HG02678 (cell line): Measurements from ENCODE around the gene VPS13C.

Experiments used
- ATAC-seq: cut with Tn5 transposase; IDR thresholded peaks from one replicate; pipeline ENCODE4 v1.9.1; 2021; ENCODE audit warnings: mild to moderate bottlenecking, moderate library complexity; ENCODE audit not compliant: unreplicated experiment

VPS13C gene

DNA sequence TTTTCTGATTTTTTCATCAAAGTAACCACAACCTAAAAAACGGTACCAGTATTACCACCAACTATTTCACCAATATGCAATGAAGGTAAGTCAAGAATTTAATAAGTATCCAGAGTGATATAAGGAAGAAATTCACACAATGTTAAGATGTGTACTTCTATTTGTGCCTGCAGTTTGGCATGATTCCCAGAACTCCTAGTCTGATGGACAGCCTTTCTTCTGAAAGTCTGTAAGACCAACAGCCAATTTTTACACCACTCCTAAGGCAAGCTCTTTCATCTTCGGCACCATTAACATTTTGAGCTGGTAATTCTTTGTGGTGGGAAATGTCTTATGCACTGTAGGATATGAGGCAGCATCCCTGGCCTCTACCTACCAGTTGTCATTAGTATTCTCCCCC lies 108.3 kb downstream of the VPS13C start:
- no peak for ATAC-seq

DNA sequence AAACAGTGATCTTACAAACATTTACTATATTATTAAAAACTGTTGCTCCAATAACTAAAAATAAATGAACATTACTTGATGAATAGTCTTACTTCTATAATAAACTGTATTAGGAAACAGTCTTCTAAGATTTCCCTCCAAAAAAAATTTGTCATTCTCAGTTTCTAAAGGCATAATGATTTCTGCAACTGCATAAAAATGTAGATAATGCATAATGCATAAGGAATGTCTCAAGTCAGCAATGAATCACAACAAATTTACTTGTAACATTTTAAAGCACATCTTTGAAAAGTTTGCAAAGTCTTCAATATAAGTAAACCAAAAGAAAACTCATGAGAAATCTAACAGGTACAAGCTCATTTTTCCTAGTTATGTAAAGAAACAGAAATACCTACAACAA lies 113.5 kb downstream of the VPS13C start:
- no peak for ATAC-seq

DNA sequence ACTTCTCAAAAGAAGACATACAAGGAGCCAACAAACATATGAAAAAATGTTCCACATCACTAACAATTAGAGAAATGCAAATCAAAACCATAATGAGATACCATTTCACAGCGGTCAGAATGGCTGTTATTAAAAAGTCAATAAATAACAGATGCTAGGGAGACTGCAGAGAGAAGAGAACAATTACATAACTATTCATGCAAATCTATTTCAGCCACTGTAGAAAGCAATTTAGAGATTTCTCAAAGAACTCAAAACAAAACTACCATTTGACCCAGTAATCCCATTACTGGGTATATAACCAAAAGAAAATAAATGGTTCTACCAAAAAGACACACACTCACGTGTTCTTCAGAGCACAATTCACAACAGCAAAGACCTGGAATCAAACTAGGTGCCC lies 116.3 kb downstream of the VPS13C start:
- no peak for ATAC-seq

DNA sequence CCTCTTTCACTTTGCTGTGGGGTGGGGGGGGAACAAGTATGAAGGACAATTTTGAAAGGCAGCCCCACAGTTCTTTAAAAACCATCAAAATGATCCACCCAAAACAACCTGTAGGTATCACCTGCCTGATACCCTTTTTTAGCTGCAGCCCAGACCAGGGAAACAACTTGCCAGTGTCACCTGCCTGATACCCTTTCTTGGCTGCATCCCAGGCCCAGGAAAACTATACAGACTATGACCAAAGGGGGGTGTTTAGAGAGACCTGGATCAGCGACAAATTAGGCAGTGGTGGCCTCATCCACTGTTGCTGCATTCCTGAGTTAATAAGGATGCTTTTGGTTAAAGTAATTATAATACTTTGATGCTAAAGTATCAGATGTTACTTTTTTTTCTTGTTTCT lies 122.0 kb downstream of the VPS13C start:
- ATAC-seq: no peak

- no peak for ATAC-seq
Measured at GRCh38 chr15:61936528-61937195, 123.6 kb downstream of the VPS13C start.

- no peak for ATAC-seq
Measured at GRCh38 chr15:61935493-61935892, 124.8 kb downstream of the VPS13C start.

DNA sequence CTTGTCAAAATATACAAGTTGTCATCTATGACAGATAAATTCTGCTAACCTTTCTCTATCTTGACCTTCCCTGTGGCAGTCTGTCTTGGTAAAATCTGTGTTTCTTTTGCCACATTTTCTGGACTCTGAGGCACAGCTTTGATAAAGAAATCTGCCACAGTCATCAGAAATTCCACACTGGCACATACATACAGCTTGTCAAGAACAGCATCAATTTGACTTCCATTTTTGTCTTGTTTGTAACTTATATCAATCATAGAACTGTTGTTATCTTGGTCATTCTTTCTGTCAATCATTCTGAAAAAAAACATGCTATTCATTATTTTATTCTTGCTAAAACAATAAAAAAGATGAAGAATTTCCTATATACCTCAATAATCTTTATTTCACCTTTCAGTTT lies 130.8 kb downstream of the VPS13C start:
- ATAC-seq: no peak

GRCh38 chr15:61923173-61923572 lies 137.1 kb downstream of the VPS13C start:
- ATAC-seq: no peak

DNA sequence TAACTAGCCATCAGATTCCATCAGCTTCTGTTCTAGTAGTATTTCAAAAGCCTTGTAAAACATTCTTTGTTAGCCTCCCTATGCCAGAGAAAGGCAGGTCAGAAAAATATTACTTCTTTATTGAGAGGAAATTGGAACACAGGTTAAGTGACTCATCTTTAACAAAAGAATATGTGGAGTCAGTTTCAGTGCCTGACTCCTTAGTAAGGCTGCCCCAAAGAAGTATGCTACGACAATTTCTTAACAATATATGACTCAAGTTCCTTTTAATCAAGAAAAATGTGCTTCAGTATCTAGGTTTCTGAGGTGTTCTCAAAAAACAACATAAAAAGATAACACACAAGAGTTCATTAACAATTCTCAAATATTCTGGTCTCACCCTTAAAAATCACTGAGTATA lies 139.2 kb downstream of the VPS13C start:
- no peak for ATAC-seq

DNA sequence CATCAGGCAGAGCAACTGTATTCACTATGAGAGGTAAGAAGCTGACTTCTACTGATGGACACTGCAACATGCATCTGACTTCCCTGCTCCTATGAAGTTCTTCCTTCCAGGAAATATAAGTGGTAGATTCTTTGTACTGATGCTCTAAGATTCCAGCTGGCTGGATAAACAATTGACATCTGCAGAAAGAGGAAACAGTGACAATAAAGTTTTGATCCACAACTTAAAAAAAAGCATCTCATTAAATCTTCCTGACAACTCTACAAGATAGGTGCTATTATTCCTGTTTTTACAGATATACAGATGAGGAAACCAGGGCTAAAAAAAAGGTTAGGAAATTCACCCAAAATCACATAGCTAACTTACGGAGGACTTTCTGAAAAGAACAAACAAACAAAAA lies 142.8 kb downstream of the VPS13C start:
- ATAC-seq: no peak

GRCh38 chr15:61916104-61916503 lies 144.1 kb downstream of the VPS13C start:
- no peak for ATAC-seq

DNA sequence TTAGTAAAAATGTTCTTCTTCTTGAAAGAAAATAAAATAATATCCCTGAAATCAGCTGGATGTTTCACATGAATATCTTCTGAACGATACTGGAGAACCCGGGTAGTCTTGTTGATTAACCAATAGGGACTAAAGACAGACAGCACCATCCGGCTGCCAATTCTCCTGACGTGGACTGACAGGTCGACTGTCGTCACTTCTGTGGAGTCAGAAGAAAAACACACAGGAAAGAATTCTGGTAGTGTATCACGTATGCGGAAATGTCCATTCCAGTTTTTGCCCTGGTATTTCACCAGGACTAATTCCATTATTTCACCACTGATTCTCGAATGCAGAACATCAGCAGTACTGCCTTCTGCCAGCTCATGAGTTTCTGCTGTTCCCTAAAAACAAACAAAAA lies 144.6 kb downstream of the VPS13C start:
- ATAC-seq: no peak

DNA sequence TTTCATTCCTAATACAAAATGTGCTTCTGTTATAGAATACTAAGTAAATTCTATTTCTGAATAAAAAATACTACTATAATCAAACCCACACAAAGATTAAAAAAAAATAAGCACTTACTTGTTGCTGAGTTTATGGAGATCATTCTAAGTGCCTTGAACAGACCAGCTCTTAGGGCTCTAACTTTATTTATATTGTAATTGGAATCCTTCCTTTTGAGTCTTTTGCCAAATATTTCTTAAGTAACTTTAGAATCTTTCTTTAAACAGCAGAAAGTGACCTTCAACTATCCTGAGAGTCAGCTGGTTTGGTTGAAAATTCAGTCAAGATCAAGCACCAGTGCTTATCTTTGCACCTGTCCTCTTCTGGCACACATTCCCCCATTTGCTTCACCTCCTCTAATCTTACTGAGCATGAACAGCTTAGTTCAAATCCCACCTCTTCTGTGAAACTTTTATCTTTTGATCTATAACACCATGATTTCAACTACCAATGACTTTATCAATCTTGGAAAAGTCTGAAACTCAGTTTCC lies 149.3 kb downstream of the VPS13C start:
- no peak for ATAC-seq

- no peak for ATAC-seq
Measured at GRCh38 chr15:61908241-61908640, 152.0 kb downstream of the VPS13C start.

GRCh38 chr15:61907753-61908086 lies 152.5 kb downstream of the VPS13C start:
- no peak for ATAC-seq

- ATAC-seq: no peak
Measured at GRCh38 chr15:61906961-61907752, 153.1 kb downstream of the VPS13C start.

DNA sequence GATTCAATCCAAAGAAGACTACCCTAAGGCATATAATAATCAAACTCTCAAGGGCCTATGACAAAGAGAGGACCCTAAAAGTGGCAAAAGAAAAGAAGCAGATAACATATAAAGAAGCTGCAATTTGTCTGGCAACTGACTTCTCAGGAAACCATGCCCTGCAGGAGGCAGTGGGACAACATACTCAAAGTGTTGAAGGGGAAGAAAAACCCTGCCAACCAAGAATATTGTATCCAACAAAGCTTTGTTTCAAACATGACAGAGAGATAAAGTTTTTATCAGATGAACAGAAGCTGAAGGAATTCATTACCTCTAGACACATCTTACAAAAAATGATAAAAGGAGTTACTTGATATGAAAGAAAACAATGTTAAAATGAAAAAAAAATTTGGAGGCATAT lies 167.1 kb downstream of the VPS13C start:
- no peak for ATAC-seq

GRCh38 chr15:61892140-61892539 lies 168.1 kb downstream of the VPS13C start:
- no peak for ATAC-seq

DNA sequence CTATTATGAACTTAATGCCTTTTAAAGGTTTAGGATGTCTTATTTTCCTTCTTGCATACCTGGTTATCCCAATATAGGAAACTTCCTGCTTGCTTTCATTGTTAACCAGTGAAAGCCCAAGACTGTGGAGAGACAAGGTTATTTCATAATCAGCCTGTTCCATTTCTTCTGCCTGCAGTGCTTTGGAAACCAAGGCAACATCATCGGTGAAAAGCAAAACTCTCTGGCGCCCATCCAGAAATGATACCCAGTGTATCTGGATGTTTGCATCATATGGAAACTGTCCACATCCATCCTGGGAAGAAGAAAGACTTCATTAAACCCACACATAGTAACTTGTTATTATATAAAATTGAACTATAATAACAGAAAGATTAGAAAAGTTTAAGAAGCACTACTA lies 170.1 kb downstream of the VPS13C start:
- ATAC-seq: no peak

- ATAC-seq: no peak
Measured at GRCh38 chr15:61889706-61890105, 170.5 kb downstream of the VPS13C start.

DNA sequence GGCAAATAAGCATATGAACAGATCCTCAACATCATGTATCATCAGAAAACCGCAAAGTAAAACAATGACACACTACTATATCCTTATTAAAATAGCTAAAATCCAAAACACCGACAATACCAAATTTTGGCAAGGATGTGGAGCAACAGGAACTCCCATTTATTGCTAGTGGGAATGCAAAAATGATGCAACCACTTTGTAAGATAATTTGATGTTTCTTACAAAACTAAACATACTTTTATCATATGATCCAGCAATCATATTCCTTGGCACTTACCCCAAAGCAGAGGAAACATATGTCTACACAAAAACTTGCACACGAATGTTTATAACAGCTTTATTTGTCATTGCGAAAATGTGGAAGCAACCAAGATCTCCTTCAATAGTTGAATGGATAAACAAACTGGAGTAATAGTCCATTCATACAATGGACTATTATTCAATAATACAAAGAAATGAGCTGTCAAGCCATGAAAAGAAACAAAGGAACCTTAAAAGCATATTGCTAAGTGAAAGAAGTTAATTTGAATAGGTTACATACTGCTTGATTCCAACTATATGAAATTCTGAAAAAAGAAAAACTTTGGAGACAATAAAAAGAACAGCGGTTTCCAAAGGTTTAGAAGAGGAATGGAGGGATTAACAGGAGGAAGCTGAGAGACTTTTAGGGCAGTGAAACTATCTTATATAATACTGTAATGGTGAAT lies 172.0 kb downstream of the VPS13C start:
- no peak for ATAC-seq

DNA sequence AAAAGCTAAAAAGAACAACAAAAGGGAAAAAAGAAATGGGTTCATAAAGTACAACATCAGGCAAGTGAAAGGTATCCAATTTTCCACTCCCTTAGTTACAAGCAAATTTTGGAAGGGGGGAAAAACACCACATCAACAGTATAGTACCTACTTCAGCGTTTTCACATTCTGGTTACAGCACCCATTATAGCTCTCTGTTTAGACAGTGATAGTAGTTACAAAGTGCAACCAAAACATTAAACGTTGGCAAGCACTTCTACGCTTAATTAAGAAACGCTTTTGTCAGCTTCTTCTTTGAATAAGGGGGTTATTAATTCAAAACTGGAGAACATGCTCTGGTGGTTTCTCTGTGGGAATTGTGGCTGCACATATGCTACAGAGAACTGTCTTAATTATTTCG lies 180.2 kb downstream of the VPS13C start:
- no peak for ATAC-seq
